ENCODE data around the gene LAGE3. TPM values are rescaled to one million over a fixed set of nuclear protein-coding genes. Genes with fewer than 3 reads are reported as not detected.

The LAGE3 gene
- total and polyA plus RNA-seq, 2 of the 13 experiments (the other 11 are each of a cell fraction or from before 2014, with no cell fraction given), result 7.6 to 12.7 TPM

- TF ChIP-seq, protein P1, sequence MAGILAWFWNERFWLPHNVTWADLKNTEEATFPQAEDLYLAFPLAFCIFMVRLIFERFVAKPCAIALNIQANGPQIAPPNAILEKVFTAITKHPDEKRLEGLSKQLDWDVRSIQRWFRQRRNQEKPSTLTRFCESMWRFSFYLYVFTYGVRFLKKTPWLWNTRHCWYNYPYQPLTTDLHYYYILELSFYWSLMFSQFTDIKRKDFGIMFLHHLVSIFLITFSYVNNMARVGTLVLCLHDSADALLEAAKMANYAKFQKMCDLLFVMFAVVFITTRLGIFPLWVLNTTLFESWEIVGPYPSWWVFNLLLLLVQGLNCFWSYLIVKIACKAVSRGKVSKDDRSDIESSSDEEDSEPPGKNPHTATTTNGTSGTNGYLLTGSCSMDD (CRISPR knock-in tag; IDR thresholded peaks at IDR 0.05), result no peak
- TF ChIP-seq HOXA3 (CRISPR knock-in tag; IDR thresholded peaks at IDR 0.05), result peak; percentile 75
- TF ChIP-seq ARNT2 (CRISPR knock-in tag; IDR thresholded peaks at IDR 0.05; ENCODE audit: low read depth), result 0 out of 2 replicates have a peak, but pooled peaks have one; percentile 9
- TF ChIP-seq MYPOP (CRISPR knock-in tag; IDR thresholded peaks at IDR 0.05), result 0 out of 2 replicates have a peak, but pooled peaks have one; percentile 35
- TF ChIP-seq HNRNPLL (IDR thresholded peaks at IDR 0.05; ENCODE audit: low read depth, low read length, poor library complexity, severe bottlenecking), result peak; percentile 45
- TF ChIP-seq SOX6 (IDR thresholded peaks at IDR 0.05), result no peak
- TF ChIP-seq SOX6 (CRISPR knock-in tag; IDR thresholded peaks at IDR 0.05), result peak; percentile 27; the same call in 1 of the 2 replicates
- TF ChIP-seq KLF13 (CRISPR knock-in tag; IDR thresholded peaks at IDR 0.05), result no peak
- no peak for TF ChIP-seq HDAC1 (CRISPR knock-in tag; IDR thresholded peaks at IDR 0.05)
- peak; percentile 45; the same call in 1 of the 3 replicates for TF ChIP-seq MXI1 (IDR thresholded peaks at IDR 0.05; ENCODE audit: borderline replicate concordance, low read depth, low read length)
- TF ChIP-seq MTERF4 (CRISPR knock-in tag; IDR thresholded peaks at IDR 0.05), result no peak
- TF ChIP-seq SAP130 (CRISPR knock-in tag; IDR thresholded peaks at IDR 0.05; ENCODE audit: low read depth), result peak; percentile 62
- peak; percentile 10 for TF ChIP-seq YY1 (IDR thresholded peaks at IDR 0.05; ENCODE audit: insufficient read depth, insufficient replicate concordance, low read depth, low read length)
- no peak for TF ChIP-seq HOXA9 (CRISPR knock-in tag; IDR thresholded peaks at IDR 0.05; ENCODE audit: borderline replicate concordance)
- TF ChIP-seq ZNF441 (CRISPR knock-in tag; IDR thresholded peaks at IDR 0.05; ENCODE audit: borderline replicate concordance), result no peak
- TF ChIP-seq SP1 (IDR thresholded peaks at IDR 0.05), result no peak
- 0 out of 2 replicates have a peak, but pooled peaks have one; percentile 20 for TF ChIP-seq SP1 (CRISPR knock-in tag; IDR thresholded peaks at IDR 0.05)
- TF ChIP-seq NFAT5 (CRISPR knock-in tag; IDR thresholded peaks at IDR 0.05), result no peak
- no peak for TF ChIP-seq HMGA1 (CRISPR knock-in tag; conservative IDR thresholded peaks at IDR 0.05)
Observed at GRCh38 chrX:154490414-154491083, 11.5 kb upstream of the LAGE3 start, which contains the start of gene SLC10A3 (continued).
